ACHN (cell line): ENCODE results near the gene CENPT.

Experiments
- DNase-seq: peaks from one replicate; pipeline ENCODE4 v3.0.0-alpha.2; 2015
- in situ Hi-C: cut with HindIII; loops from 2 replicates; pipeline ENCODE4 v1.10.0; 2017; ENCODE audit warnings: low sequenced_read_pairs, low pct_ligation_motif_present, low pct_unique_long_range_greater_than_20kb

The CENPT gene

GRCh38 chr16:67833415-67834241 is 13.9 kb downstream of the CENPT start:
- in situ Hi-C loops: no loop called here

GRCh38 chr16:67833030-67833414 is 14.5 kb downstream of the CENPT start:
- peak; percentile 37 for DNase-seq
- in situ Hi-C loops: no loop called here

More at GRCh38 chr16:67833415-67834241, 13.9 kb downstream of the CENPT start:
- DNase-seq: peak; percentile 95

DNA sequence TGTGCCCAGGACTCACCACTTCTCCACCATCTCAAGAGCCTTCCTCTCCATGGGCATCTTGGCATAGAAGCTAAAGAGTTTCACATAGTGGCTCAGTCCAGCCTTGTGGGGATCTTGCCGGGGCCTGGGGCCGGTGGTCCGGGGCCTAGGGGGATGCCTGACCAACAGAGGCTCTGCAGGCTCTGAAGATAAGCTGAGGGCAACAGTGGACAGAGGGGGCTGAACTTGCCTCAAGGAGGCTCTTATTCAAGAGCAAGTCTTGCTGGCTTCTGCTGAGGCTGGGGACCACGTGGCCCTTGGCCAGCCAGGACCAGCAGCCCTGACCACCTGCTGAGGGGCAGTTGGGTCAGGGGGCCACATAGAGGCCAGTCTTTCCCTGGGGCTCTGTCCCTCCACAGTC is 18.8 kb downstream of the CENPT start:
- in situ Hi-C loops: no loop called here
- DNase-seq: no peak

- in situ Hi-C loops: no loop called here
- no peak for DNase-seq
Observed at GRCh38 chr16:67825906-67826305, 21.6 kb downstream of the CENPT start.

DNA sequence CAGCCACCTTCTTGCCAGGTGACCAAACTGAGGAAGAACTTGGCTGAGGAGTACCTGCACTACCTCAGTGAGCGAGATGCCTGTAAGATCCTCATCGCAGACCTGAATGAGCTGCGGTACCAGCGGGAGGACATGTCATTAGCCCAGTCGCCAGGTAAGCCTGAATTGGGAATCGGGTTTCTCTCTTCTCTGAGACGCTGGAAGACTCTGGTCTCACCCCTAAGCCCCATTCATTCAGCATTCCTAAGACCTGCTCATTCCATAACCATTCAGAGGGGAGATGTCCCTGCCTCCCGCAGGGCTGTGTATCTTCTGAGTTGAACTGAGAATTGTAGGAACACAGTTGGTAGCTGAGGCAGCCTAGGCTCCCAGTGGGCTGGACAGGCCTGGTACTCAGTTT is 22.4 kb downstream of the CENPT start:
- in situ Hi-C loops: no loop called here
- no peak for DNase-seq

DNA sequence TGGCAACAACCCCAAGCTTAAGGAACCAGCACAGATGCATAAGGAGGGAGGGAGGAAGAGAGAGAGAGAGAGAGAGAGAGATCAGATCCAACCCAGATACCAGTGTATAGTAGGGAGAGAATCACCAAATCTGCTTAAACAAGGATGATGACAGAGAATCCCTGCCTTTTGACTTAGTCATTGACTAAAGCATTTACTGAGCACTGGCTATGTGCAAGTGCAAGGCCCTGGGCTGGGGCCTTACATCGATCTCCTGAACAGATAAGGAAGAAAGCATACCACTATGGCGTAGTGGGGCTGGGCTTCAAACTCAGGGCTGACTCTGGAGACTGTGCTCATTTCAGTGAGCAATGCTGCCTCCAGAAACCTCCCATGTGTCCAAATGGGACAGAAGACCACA is 25.0 kb downstream of the CENPT start:
- DNase-seq: no peak
- in situ Hi-C loops: no loop called here

DNA sequence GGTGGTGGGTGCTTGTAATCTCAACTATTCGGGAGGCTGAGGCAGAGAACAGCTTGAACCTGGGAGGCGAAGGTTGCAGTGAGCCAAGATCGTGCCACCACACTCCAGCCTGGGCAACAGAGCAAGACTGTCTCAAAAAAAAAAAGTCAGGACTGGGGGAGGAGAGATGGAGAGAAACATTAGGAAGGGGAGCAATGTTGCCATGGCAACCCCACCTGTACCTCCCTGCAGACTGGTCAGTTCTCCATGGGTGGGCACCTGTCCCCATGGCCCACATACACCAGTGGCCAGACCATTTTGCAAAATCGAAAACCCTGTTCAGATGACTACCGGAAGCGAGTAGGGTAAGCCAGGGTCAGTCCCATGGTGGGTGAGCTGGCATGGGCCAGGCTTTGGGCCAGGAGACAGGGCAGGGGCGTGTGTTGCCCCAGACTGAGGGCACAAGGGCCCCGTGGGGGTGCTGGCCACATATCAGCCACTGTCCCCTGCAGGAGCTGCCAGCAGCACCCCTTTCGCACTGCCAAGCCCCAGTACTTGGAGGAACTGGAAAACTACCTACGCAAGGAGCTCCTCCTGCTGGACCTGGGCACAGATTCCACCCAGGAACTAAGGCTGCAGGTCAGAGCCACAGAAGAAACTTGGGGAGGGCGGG is 26.8 kb downstream of the CENPT start:
- no peak for DNase-seq
- in situ Hi-C loops: no loop called here

- no peak for DNase-seq
- in situ Hi-C loops: no loop called here
Observed at GRCh38 chr16:67814567-67814966, 32.9 kb downstream of the CENPT start.

GRCh38 chr16:67811899-67812298 is 35.6 kb downstream of the CENPT start:
- DNase-seq: no peak
- in situ Hi-C loops: no loop called here

DNA sequence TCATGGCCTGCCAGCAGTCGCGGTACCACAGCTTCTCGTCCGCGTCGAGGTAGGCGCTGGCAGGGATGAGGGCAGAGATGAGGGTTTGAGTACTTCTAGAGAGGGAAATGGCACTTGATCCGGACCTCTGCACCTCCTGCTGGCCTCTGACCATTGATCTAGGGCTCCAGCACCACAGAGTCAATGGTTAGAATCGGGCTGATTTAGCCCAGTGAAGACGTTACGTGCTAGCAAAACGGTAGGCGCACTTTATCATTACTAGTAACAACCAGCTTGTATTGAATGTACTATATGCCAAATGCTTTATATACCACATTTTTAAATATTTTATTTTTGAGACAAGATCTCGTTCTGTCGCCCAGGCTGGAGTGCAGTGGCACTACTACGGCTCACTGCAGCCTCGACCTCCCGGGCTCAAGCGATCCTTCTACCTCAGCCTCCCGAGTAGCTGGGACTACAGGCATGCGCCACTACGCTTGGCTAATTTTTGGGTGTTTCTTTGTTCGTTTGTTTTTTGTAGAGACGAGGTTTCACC is 40.3 kb downstream of the CENPT start:
- in situ Hi-C loops: no loop called here
- no peak for DNase-seq

DNA sequence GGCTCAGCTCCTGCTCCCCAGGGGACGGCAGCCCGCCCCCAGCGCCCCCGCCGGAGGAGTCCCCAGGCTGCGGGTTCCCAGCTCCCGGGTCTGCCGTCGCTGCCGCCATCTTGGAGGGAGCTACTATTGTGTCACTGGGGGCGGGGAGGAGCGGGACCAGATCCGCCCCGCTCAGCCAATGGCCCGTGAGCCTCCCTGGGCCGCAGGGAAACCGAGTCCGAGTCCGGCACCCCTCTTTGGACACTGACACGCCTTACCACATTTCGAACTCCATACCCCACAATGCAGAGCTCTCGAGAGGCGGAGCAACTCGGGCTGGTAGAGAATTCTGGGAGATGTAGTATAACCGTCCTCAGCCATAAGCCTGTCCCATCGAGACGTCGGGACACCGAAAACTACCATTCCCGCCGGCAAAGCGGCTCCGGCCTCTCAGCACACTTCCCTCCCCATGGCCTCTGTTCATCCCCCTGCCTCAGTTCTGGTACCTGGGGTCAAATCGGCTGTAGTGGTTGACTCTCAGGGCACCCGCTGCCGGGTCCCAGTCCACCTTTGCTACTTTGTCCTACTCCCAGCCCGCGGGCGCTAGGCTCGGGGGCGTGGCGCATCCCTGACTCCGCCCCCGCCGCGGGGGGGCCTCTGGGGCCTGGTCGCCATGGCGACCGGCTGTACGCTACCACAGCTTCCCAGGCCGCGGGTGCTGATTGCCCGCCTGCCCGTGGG is 40.9 kb downstream of the CENPT start, which contains the start of the genes RANBP10 and TSNAXIP1:
RANBP10 (minus strand) TSS at position 133 of the 720 bp plus-strand sequence; CDS start at position 109, 24 bp downstream.
TSNAXIP1 (plus strand) TSS at position 462 of the 720 bp plus-strand sequence. CDS start 261 bp downstream, outside the sequence.
- peak; percentile 100 for DNase-seq
- in situ Hi-C loops: no loop called here

DNA sequence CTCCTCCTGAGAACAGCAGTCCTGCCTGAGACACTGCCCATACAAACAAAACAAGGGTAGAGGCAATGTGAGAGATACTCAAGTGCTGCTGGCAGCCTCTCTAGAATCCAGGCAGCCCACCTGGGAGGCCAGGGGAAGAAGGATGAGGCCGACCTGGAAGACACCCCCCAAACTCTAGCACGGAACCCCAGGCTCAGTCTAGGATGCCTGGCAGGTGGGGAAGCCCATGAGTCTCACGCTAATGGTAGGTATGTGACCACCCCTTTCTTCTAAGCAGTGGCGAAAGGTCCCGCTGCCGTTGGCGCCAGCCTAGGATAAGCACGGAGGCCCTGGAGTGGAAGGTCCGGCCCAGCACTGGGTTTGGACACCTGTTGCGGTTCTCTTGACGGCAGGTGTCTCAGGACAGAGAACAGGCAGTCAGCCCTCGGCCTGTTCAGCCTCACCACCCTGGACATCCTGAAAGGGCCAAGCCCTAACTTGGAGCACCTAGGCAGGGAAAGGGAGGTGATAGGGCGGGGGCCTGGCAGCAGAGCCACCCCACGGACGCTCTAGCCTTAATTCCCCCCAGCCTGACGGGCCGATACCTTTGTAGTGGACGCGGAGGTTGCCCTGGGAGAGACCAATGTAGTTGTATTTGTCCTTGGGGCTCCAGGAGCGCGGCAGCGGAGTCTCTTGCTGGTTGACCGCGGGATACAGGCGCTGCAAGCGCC is 41.6 kb downstream of the CENPT start:
- peak; percentile 11 for DNase-seq

GRCh38 chr16:67804853-67805542 is 42.5 kb downstream of the CENPT start:
- no peak for DNase-seq
- in situ Hi-C loops: no loop called here

More for the DNA sequence above, 41.6 kb downstream of the CENPT start:
- in situ Hi-C loops: no loop called here

- DNase-seq: no peak
Observed at GRCh38 chr16:67803894-67804293, 43.6 kb downstream of the CENPT start.

DNA sequence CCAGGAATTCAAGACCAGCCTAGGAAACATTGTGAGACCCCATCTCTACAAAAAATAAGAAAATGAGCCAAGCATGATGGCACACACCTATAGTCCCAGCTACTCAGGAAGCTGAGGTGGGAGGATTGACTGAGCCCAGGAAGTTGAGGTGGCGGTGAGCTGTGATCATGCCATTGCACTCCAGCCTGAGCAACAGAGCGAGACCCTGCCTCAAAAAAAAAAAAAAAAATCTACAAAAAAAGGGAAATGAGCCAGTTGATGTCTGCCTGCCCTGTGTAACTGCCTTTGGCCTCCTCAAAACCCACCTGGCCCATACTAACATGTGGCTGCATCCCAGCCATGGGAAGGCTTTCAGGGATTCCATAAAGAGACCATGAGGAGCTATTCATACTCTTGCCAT is 45.6 kb downstream of the CENPT start:
- in situ Hi-C loops: no loop called here
- DNase-seq: no peak

More at GRCh38 chr16:67803894-67804293, 43.6 kb downstream of the CENPT start:
- in situ Hi-C loops: no loop called here

- no peak for DNase-seq
- in situ Hi-C loops: no loop called here
Observed at GRCh38 chr16:67801241-67801640, 46.3 kb downstream of the CENPT start.

DNA sequence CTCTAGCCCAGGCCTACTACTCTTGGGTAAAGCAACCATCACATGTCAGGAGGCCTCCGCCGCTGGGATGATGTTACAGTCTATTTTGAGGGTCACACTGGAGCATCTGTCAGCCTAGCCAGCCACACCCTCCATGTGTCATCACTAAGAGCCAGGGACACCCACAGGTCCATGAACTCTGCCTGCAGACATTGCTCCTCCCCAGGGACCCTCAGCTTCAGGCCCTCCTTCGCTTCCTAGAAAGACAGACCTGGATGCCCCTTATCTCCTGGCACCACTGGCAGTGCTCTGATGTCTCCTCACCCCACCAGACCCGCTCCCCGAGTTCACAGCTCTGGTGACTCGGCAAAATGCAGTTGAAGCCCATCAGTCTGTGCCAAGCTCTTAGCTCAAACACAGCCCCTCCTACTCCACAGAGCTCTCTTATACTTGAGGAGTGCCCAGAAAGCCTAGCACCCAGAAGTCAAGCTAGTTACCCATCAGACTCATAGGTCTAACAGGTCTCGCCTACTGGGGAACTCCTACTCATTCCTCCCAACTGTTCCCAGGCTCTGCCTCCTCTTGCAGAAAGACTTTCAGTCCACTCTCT is 47.1 kb downstream of the CENPT start:
- DNase-seq: no peak
- in situ Hi-C loops: no loop called here
